GM23338 (cell line): Measurements from ENCODE around the gene FNDC11. TPM values are rescaled to one million over a fixed set of nuclear protein-coding genes. Genes with fewer than 3 reads are reported as not detected.

Experiments
- ATAC-seq: fragments of 200-7000 bp; cut with Tn5 transposase; 3 replicates; pipeline ENCODE4 v1.9.1; 2020
- DNase-seq: peaks from one replicate; pipeline ENCODE4 v3.0.0-alpha.2; 2015; ENCODE audit warnings: low spot score
- H2AFZ ChIP-seq: fragments of 200-600 bp; sonication (generic); 2 replicates; pipeline ENCODE4 v1.8.0; 2016; ENCODE audit warnings: antibody characterized with exemption, mild to moderate bottlenecking, moderate library complexity
- H3F3A ChIP-seq: fragments of 200-600 bp; sonication (generic); replicated peaks from 2 replicates; pipeline ENCODE4 v1.8.0; 2017; ENCODE audit warnings: antibody characterized with exemption, mixed run types, low read depth
- H3K27ac ChIP-seq: fragments of 200-600 bp; sonication (generic); 2 replicates; pipeline ENCODE4 v1.6.1; 2016; ENCODE audit warnings: low read depth
- H3K27me3 ChIP-seq: fragments of 200-600 bp; sonication (generic); 2 replicates; pipeline ENCODE4 v1.8.0; 2016; ENCODE audit warnings: mild to moderate bottlenecking, mixed run types, moderate library complexity; ENCODE audit not compliant: insufficient read depth
- H3K36me3 ChIP-seq: fragments of 200-600 bp; sonication (generic); 2 replicates; pipeline ENCODE4 v1.8.0; 2016; ENCODE audit warnings: mild to moderate bottlenecking; ENCODE audit not compliant: insufficient read depth
- H3K4me1 ChIP-seq: fragments of 200-600 bp; sonication (generic); 2 replicates; pipeline ENCODE4 v1.8.0; 2016; ENCODE audit warnings: mild to moderate bottlenecking, moderate library complexity; ENCODE audit not compliant: insufficient read depth
- H3K4me2 ChIP-seq: fragments of 200-600 bp; sonication (generic); 2 replicates; pipeline ENCODE4 v1.7.1; 2017; ENCODE audit warnings: mixed run types
- H3K4me3 ChIP-seq: fragments of 200-600 bp; sonication (generic); 2 replicates; pipeline ENCODE4 v1.6.1; 2016; ENCODE audit warnings: mixed run types
- H3K79me2 ChIP-seq: fragments of 200-600 bp; sonication (generic); replicated peaks from 2 replicates; pipeline ENCODE4 v1.8.0; 2017; ENCODE audit warnings: mild to moderate bottlenecking; ENCODE audit not compliant: insufficient read depth
- H3K9me2 ChIP-seq: fragments of 200-600 bp; sonication (generic); 2 replicates; pipeline ENCODE4 v1.8.0; 2017; ENCODE audit not compliant: insufficient read depth
- H4K20me1 ChIP-seq: fragments of 200-600 bp; sonication (generic); replicated peaks from 2 replicates; pipeline ENCODE4 v1.8.0; 2017; ENCODE audit warnings: mild to moderate bottlenecking; ENCODE audit not compliant: insufficient read depth
- H3K27ac Mint-ChIP-seq: 2 replicates; pipeline ENCODE4 v1.8.0; 2020; ENCODE audit warnings: inconsistent platforms, mild to moderate bottlenecking, moderate library complexity, mixed read lengths
- H3K27me3 Mint-ChIP-seq: 3 replicates; pipeline ENCODE4 v1.8.0; 2022; ENCODE audit warnings: low read depth, mild to moderate bottlenecking, moderate library complexity, mixed read lengths, inconsistent platforms; ENCODE audit not compliant: insufficient read depth, poor library complexity
- H3K36me3 Mint-ChIP-seq: 3 replicates; pipeline ENCODE4 v1.8.0; 2021; ENCODE audit warnings: low read depth, mild to moderate bottlenecking, inconsistent platforms, moderate library complexity, mixed read lengths
- H3K4me1 Mint-ChIP-seq: 3 replicates; pipeline ENCODE4 v1.8.0; 2020; ENCODE audit warnings: mild to moderate bottlenecking, inconsistent platforms, mixed read lengths
- H3K4me3 Mint-ChIP-seq: 3 replicates; pipeline ENCODE4 v1.8.0; 2021; ENCODE audit warnings: moderate library complexity, mild to moderate bottlenecking, inconsistent platforms, mixed read lengths
- H3K9me3 Mint-ChIP-seq: 3 replicates; pipeline ENCODE4 v1.8.0; 2020; ENCODE audit warnings: moderate library complexity, mild to moderate bottlenecking, inconsistent platforms, mixed read lengths
- CREB1 ChIP-seq: fragments of 250-450 bp; sonication (Bioruptor Pico); IDR thresholded peaks from 2 replicates; pipeline ENCODE4 v1.5.0; 2020; ENCODE audit warnings: low read depth, mild to moderate bottlenecking, moderate library complexity
- CTCF ChIP-seq, 2 experiments: fragments of 200-600 bp in 1 of 2; sonication (generic) in 1 of 2; conservative IDR thresholded peaks; 2 replicates each; pipeline versions ENCODE4 v1.5.1 to v1.6.1; 2016 to 2017; ENCODE audit warnings: antibody characterized with exemption in 2 of 2, low read depth in 2 of 2, mild to moderate bottlenecking in 2 of 2, moderate library complexity in 1 of 2
- ETS1 ChIP-seq: IDR thresholded peaks from 2 replicates; pipeline ENCODE4 v1.6.1; 2016; ENCODE audit warnings: antibody characterized with exemption
- EZH2 ChIP-seq: fragments of 200-600 bp; sonication (generic); IDR thresholded peaks from one replicate; pipeline ENCODE4 v1.8.0; 2017; ENCODE audit warnings: antibody characterized with exemption, mild to moderate bottlenecking, low read depth; ENCODE audit not compliant: unreplicated experiment
- EZH2phosphoT487 ChIP-seq: fragments of 200-600 bp; sonication (generic); IDR thresholded peaks from one replicate; pipeline ENCODE4 v1.8.1; 2018; ENCODE audit warnings: antibody characterized with exemption; ENCODE audit not compliant: unreplicated experiment
- JUNB ChIP-seq: IDR thresholded peaks from one replicate; pipeline ENCODE4 v1.6.1; 2016; ENCODE audit warnings: antibody characterized with exemption; ENCODE audit not compliant: unreplicated experiment
- NANOG ChIP-seq: IDR thresholded peaks from 2 replicates; pipeline ENCODE4 v1.6.1; 2016; ENCODE audit warnings: antibody characterized with exemption, borderline replicate concordance
- POLR2AphosphoS5 ChIP-seq: IDR thresholded peaks from 2 replicates; pipeline ENCODE4 v1.6.1; 2016; ENCODE audit warnings: antibody characterized with exemption, low read depth
- REST ChIP-seq: IDR thresholded peaks from one replicate; pipeline ENCODE4 v1.6.1; 2018; ENCODE audit warnings: antibody characterized with exemption; ENCODE audit not compliant: unreplicated experiment
- STAT1 ChIP-seq: IDR thresholded peaks from one replicate; pipeline ENCODE4 v1.6.1; 2016; ENCODE audit warnings: antibody characterized with exemption; ENCODE audit not compliant: unreplicated experiment
- ZNF114 ChIP-seq: fragments of 250-450 bp; sonication (Bioruptor Pico); IDR thresholded peaks from 2 replicates; pipeline ENCODE4 v1.5.0; 2020; ENCODE audit warnings: mild to moderate bottlenecking, moderate library complexity
- ZNF331 ChIP-seq: fragments of 250-450 bp; sonication (Bioruptor Pico); IDR thresholded peaks from 2 replicates; pipeline ENCODE4 v1.5.0; 2020; ENCODE audit warnings: low read depth, mild to moderate bottlenecking, moderate library complexity
- polyA plus RNA-seq: library from polyadenylated mRNA; unstranded; fragments of >200 nt; fragmentation: Nextera tagmentation; extraction: Ambion mirVana; gene quantifications from 2 replicates; pipeline ENCODE4 v1.2.1, GENCODE V29; 2016
- total RNA-seq: library from RNA; depleted of rRNA; stranded (reverse); fragments of >200 nt; shearing (Covaris generic); gene quantifications from 2 replicates; pipeline ENCODE4 v1.2.3, GENCODE V29; 2014

The FNDC11 gene
- total and polyA plus RNA-seq, 2 experiments from 2014 or later: 3.4 to 5.3 TPM

GRCh38 chr20:63534427-63534830 lies 19.5 kb upstream of the FNDC11 start (continued):
- TF ChIP-seq ETS1 (no peak), JUNB (no peak), REST (no peak), EZH2phosphoT487 (no peak), ZNF114 (CRISPR knock-in tag) (no peak), NANOG (no peak), EZH2 (no peak), STAT1 (no peak), ZNF331 (CRISPR knock-in tag) (no peak), CTCF (conservative IDR thresholded peaks at IDR 0.05; ENCODE audit: low read depth in 2 of 2) (no peak)

GRCh38 chr20:63534831-63535651 lies 18.9 kb upstream of the FNDC11 start:
- H2AFZ ChIP-seq: 0 out of 2 replicates have a peak overlapping the region, but pooled peaks have one; percentile 32
- ATAC-seq: no peak; the same call in 2 of the 3 replicates
- no peaks in the 10 kb centered on the region for H3K4me1 ChIP-seq
- no peaks in the 10 kb centered on the region for H3K36me3 ChIP-seq
- H4K20me1 ChIP-seq: no peaks in the 10 kb centered on the region
- no peaks in the 10 kb centered on the region for H3K27me3 ChIP-seq
- H3K4me3 ChIP-seq: no peak overlapping the region
- no peak overlapping the region for H3K4me3 Mint-ChIP-seq
- H3K27me3 Mint-ChIP-seq: peaks cover 10% of the 10 kb centered on the region
- no peaks in the 10 kb centered on the region for H3K79me2 ChIP-seq
- no peak overlapping the region for H3K27ac ChIP-seq
- H3K4me2 ChIP-seq: no peak overlapping the region
- H3K27ac Mint-ChIP-seq: peak overlapping the region; percentile 77
- peaks cover 5% of the 10 kb centered on the region; the same call in 2 of the 3 replicates for H3K4me1 Mint-ChIP-seq
- H3K36me3 Mint-ChIP-seq: no peaks in the 10 kb centered on the region
- no peaks in the 10 kb centered on the region for H3K9me3 Mint-ChIP-seq
- no peaks in the 10 kb centered on the region for H3K9me2 ChIP-seq
- H3F3A ChIP-seq: peaks cover 7% of the 10 kb centered on the region; the same call in 1 of the 2 replicates
- no peak for DNase-seq
- no peak for TF ChIP-seq CREB1
- TF ChIP-seq STAT1: no peak
- TF ChIP-seq JUNB: no peak
- TF ChIP-seq POLR2AphosphoS5: no peak
